Stimulated activated CD4-positive, alpha-beta T cell treated with anti-CD3 and anti-CD28 coated beads, Interleukin-15, amount 100 ng/mL, for 24 hours (primary cell): Measurements from ENCODE around the gene WWP2.
"Not testable (repeated sequence)": the region's sequence is repeated elsewhere in the genome, so short reads cannot be mapped to it uniquely, and the experiment has no call there.

Source experiments
- DNase-seq: peaks from one replicate; pipeline ENCODE4 v3.0.0-alpha.2; 2020

The WWP2 gene

GRCh38 chr16:69798466-69798865 lies 36.3 kb downstream of the WWP2 start:
- DNase-seq, result no peak

- DNase-seq, result no peak
Measured at GRCh38 chr16:69799611-69800031, 37.5 kb downstream of the WWP2 start.

GRCh38 chr16:69804297-69804696 lies 42.2 kb downstream of the WWP2 start:
- no peak for DNase-seq

- not testable (repeated sequence) for DNase-seq
Measured at GRCh38 chr16:69806776-69807175, 44.6 kb downstream of the WWP2 start.

- DNase-seq, result no peak
Measured at GRCh38 chr16:69812688-69813014, 50.5 kb downstream of the WWP2 start.

- DNase-seq, result no peak
Measured at GRCh38 chr16:69814078-69814477, 51.9 kb downstream of the WWP2 start.

GRCh38 chr16:69814561-69814960 lies 52.4 kb downstream of the WWP2 start:
- no peak for DNase-seq

- not testable (repeated sequence) for DNase-seq
Measured at GRCh38 chr16:69815216-69815883, 53.2 kb downstream of the WWP2 start.

- DNase-seq, result no peak
Measured at GRCh38 chr16:69816996-69817395, 54.9 kb downstream of the WWP2 start.

- DNase-seq, result no peak
Measured at GRCh38 chr16:69818891-69819545, 56.9 kb downstream of the WWP2 start.

GRCh38 chr16:69820926-69821541 lies 58.9 kb downstream of the WWP2 start:
- DNase-seq, result no peak

- DNase-seq, result no peak
Measured at GRCh38 chr16:69821844-69822173, 59.7 kb downstream of the WWP2 start.

GRCh38 chr16:69822174-69822935 lies 60.2 kb downstream of the WWP2 start:
- DNase-seq, result no peak

- DNase-seq, result no peak
Measured at GRCh38 chr16:69823831-69824563, 61.9 kb downstream of the WWP2 start.

- not testable (repeated sequence) for DNase-seq
Measured at GRCh38 chr16:69824564-69825142, 62.5 kb downstream of the WWP2 start.

GRCh38 chr16:69827524-69827923 lies 65.4 kb downstream of the WWP2 start:
- no peak for DNase-seq

GRCh38 chr16:69829338-69829737 lies 67.2 kb downstream of the WWP2 start:
- no peak for DNase-seq

GRCh38 chr16:69830146-69830533 lies 68.0 kb downstream of the WWP2 start:
- no peak for DNase-seq

- no peak for DNase-seq
Measured at GRCh38 chr16:69830534-69831211, 68.5 kb downstream of the WWP2 start.

GRCh38 chr16:69831212-69832123 lies 69.3 kb downstream of the WWP2 start:
- no peak for DNase-seq
